Stimulated activated naive CD8-positive, alpha-beta T cell treated with anti-CD3 and anti-CD28 coated beads, Interleukin-15, Interleukin-2, amounts not matched to agents 100 ng/mL and 50 ng/mL, for 24 hours (primary cell): ENCODE measurements around the gene KIRREL1.

Experiments
- H3K27ac Mint-ChIP-seq: one replicate; pipeline ENCODE4 v1.8.0; 2021; ENCODE audit warnings: mild to moderate bottlenecking, mixed read lengths
- H3K27me3 Mint-ChIP-seq: one replicate; pipeline ENCODE4 v1.8.0; 2021; ENCODE audit warnings: mixed read lengths
- H3K36me3 Mint-ChIP-seq: one replicate; pipeline ENCODE4 v1.8.0; 2021; ENCODE audit warnings: low read depth, mixed read lengths
- H3K4me1 Mint-ChIP-seq: one replicate; pipeline ENCODE4 v1.8.0; 2021; ENCODE audit warnings: low read depth, mixed read lengths
- H3K4me3 Mint-ChIP-seq: one replicate; pipeline ENCODE4 v1.8.0; 2021; ENCODE audit warnings: mild to moderate bottlenecking, mixed read lengths
- H3K9me3 Mint-ChIP-seq: one replicate; pipeline ENCODE4 v1.8.0; 2021; ENCODE audit warnings: mixed read lengths

KIRREL1 gene

GRCh38 chr1:158102881-158103674, 109.6 kb downstream of the KIRREL1 start:
- Mint-ChIP-seq H3K27me3 (peaks cover 12% of the 10 kb centered on the region), H3K36me3 (no peaks in the 10 kb centered on the region), H3K4me3 (no peak overlapping the region), H3K4me1 (peaks cover 9% of the 10 kb centered on the region), H3K9me3 (no peaks in the 10 kb centered on the region), H3K27ac (no peak overlapping the region)

GRCh38 chr1:158103861-158104522, 110.5 kb downstream of the KIRREL1 start:
- Mint-ChIP-seq H3K36me3 (no peaks in the 10 kb centered on the region), H3K4me1 (peaks cover 9% of the 10 kb centered on the region), H3K9me3 (no peaks in the 10 kb centered on the region), H3K4me3 (no peak overlapping the region), H3K27ac (no peak overlapping the region), H3K27me3 (peaks cover 16% of the 10 kb centered on the region)

- Mint-ChIP-seq H3K9me3 (no peaks in the 10 kb centered on the region), H3K27me3 (peaks cover 20% of the 10 kb centered on the region), H3K4me1 (peaks cover 9% of the 10 kb centered on the region), H3K4me3 (no peak overlapping the region), H3K36me3 (no peaks in the 10 kb centered on the region), H3K27ac (no peak overlapping the region)
Observed at GRCh38 chr1:158104891-158105290, 111.4 kb downstream of the KIRREL1 start.

- H3K9me3 Mint-ChIP-seq = no peaks in the 10 kb centered on the region
- peaks cover 9% of the 10 kb centered on the region for H3K4me1 Mint-ChIP-seq
- H3K4me3 Mint-ChIP-seq = no peak overlapping the region
- H3K27me3 Mint-ChIP-seq = peaks cover 20% of the 10 kb centered on the region
- H3K27ac Mint-ChIP-seq = no peak overlapping the region
- no peaks in the 10 kb centered on the region for H3K36me3 Mint-ChIP-seq
Observed at GRCh38 chr1:158105352-158106095, 112.1 kb downstream of the KIRREL1 start.

- Mint-ChIP-seq H3K4me3 (no peak overlapping the region), H3K27ac (no peak overlapping the region), H3K4me1 (peaks cover 2% of the 10 kb centered on the region), H3K9me3 (no peaks in the 10 kb centered on the region), H3K36me3 (no peaks in the 10 kb centered on the region), H3K27me3 (peaks cover 42% of the 10 kb centered on the region)
Observed at GRCh38 chr1:158107916-158108315, 114.5 kb downstream of the KIRREL1 start.

- no peak overlapping the region for H3K27ac Mint-ChIP-seq
- peak overlapping the region; percentile 77 for H3K4me3 Mint-ChIP-seq
- no peaks in the 10 kb centered on the region for H3K36me3 Mint-ChIP-seq
- H3K9me3 Mint-ChIP-seq = no peaks in the 10 kb centered on the region
- H3K27me3 Mint-ChIP-seq = peaks cover 61% of the 10 kb centered on the region
- H3K4me1 Mint-ChIP-seq = peaks cover 10% of the 10 kb centered on the region
Observed at GRCh38 chr1:158112994-158113758, 119.7 kb downstream of the KIRREL1 start.

GRCh38 chr1:158113759-158114127, 120.3 kb downstream of the KIRREL1 start:
- no peaks in the 10 kb centered on the region for H3K9me3 Mint-ChIP-seq
- H3K4me3 Mint-ChIP-seq = peak overlapping the region; percentile 77
- no peak overlapping the region for H3K27ac Mint-ChIP-seq
- H3K36me3 Mint-ChIP-seq = no peaks in the 10 kb centered on the region
- H3K4me1 Mint-ChIP-seq = peaks cover 10% of the 10 kb centered on the region
- H3K27me3 Mint-ChIP-seq = peaks cover 62% of the 10 kb centered on the region

- no peaks in the 10 kb centered on the region for H3K36me3 Mint-ChIP-seq
- H3K27me3 Mint-ChIP-seq = peaks cover 70% of the 10 kb centered on the region
- H3K9me3 Mint-ChIP-seq = no peaks in the 10 kb centered on the region
- no peak overlapping the region for H3K27ac Mint-ChIP-seq
- peaks cover 10% of the 10 kb centered on the region for H3K4me1 Mint-ChIP-seq
- no peak overlapping the region for H3K4me3 Mint-ChIP-seq
Observed at GRCh38 chr1:158115126-158115525, 121.7 kb downstream of the KIRREL1 start.

GRCh38 chr1:158116311-158117167, 123.1 kb downstream of the KIRREL1 start:
- Mint-ChIP-seq H3K27ac (no peak overlapping the region), H3K9me3 (no peaks in the 10 kb centered on the region)

GRCh38 chr1:158117854-158118704, 124.6 kb downstream of the KIRREL1 start:
- no peaks in the 10 kb centered on the region for H3K9me3 Mint-ChIP-seq
- peaks cover 67% of the 10 kb centered on the region for H3K27me3 Mint-ChIP-seq
- peaks cover 7% of the 10 kb centered on the region for H3K4me1 Mint-ChIP-seq
- H3K4me3 Mint-ChIP-seq = no peak overlapping the region
- no peaks in the 10 kb centered on the region for H3K36me3 Mint-ChIP-seq
- H3K27ac Mint-ChIP-seq = no peak overlapping the region

More at GRCh38 chr1:158116311-158117167, 123.1 kb downstream of the KIRREL1 start:
- Mint-ChIP-seq H3K27me3 (peaks cover 76% of the 10 kb centered on the region), H3K36me3 (no peaks in the 10 kb centered on the region), H3K4me3 (no peak overlapping the region), H3K4me1 (peaks cover 10% of the 10 kb centered on the region)

GRCh38 chr1:158118713-158119402, 125.4 kb downstream of the KIRREL1 start:
- no peak overlapping the region for H3K4me3 Mint-ChIP-seq
- H3K27me3 Mint-ChIP-seq = peaks cover 71% of the 10 kb centered on the region
- H3K27ac Mint-ChIP-seq = no peak overlapping the region
- H3K36me3 Mint-ChIP-seq = no peaks in the 10 kb centered on the region
- H3K4me1 Mint-ChIP-seq = peaks cover 3% of the 10 kb centered on the region
- H3K9me3 Mint-ChIP-seq = no peaks in the 10 kb centered on the region

GRCh38 chr1:158119976-158120653, 126.7 kb downstream of the KIRREL1 start:
- H3K9me3 Mint-ChIP-seq = no peaks in the 10 kb centered on the region
- H3K27me3 Mint-ChIP-seq = peaks cover 78% of the 10 kb centered on the region
- H3K4me1 Mint-ChIP-seq = no peaks in the 10 kb centered on the region
- H3K36me3 Mint-ChIP-seq = no peaks in the 10 kb centered on the region
- no peak overlapping the region for H3K4me3 Mint-ChIP-seq
- no peak overlapping the region for H3K27ac Mint-ChIP-seq
